Pancreas (tissue), 10 donors: ENCODE measurements around the gene SLC2A1. TPM values are rescaled to one million over a fixed set of nuclear protein-coding genes. Genes with fewer than 3 reads are reported as not detected.
A peak's percentile ranks its signal among the peaks of the same experiment; 100 is the strongest.

Experiments used
- ATAC-seq, 4 donors: fragments of 200-7000 bp; cut with Tn5 transposase; one replicate each; pipeline versions ENCODE4 v1.8.0 to v1.9.1; 2020; ENCODE audit warnings: mild to moderate bottlenecking in 4 of 4, moderate library complexity in 4 of 4
- DNase-seq, 6 donors: peaks; one replicate each; pipeline ENCODE4 v3.0.0-alpha.2; 2020
- FAIRE-seq: peaks from 2 replicates; lab custom pipeline; 2012; peaks lifted over from hg19 to GRCh38; lab: Jason Lieb, UNC
- H3K27ac ChIP-seq, 4 donors: fragments of 200-600 bp; sonication (generic); 1 replicate in 3 of 4; 2 replicates in 1 of 4; pipeline versions ENCODE4 v1.5.0 to v1.8.0; 2020
- H3K27me3 ChIP-seq, 4 donors: fragments of 200-600 bp; one replicate each; pipeline ENCODE4 v1.8.0; 2021
- H3K36me3 ChIP-seq, 3 donors: fragments of 200-600 bp; sonication (generic) in 1 of 3; one replicate each; pipeline versions ENCODE4 v1.5.0 to v1.8.0; 2020 to 2021
- H3K4me1 ChIP-seq, 3 donors: fragments of 200-600 bp; one replicate each; pipeline ENCODE4 v1.8.0; 2021
- H3K4me3 ChIP-seq, 4 donors: fragments of 200-600 bp; sonication (generic) in 2 of 4; one replicate each; pipeline versions ENCODE4 v1.5.0 to v1.8.0; 2020 to 2021
- H3K9me3 ChIP-seq, 4 donors: fragments of 200-600 bp; one replicate each; pipeline ENCODE4 v1.8.0; 2021
- CTCF ChIP-seq, 4 donors: fragments of 200-600 bp; sonication (generic) in 3 of 4; IDR thresholded peaks; one replicate each; pipeline versions ENCODE4 v1.5.0 to v1.8.0; 2021; ENCODE audit warnings: antibody characterized with exemption in 4 of 4
- WGBS, 2 donors: extraction: QIAGEN DNeasy Blood & Tissue Kit; methylation state at CpG; one replicate each; pipeline ENCODE4 v1.1.7; 2013; 5-methylcytosine and 5-hydroxymethylcytosine counted together
- intact Hi-C, 3 donors: fragments of 100-400 bp; cut with DNase I; formaldehyde crosslinking; loops; one replicate each; pipeline versions ENCODE4 v1.11.1 to v1.14.2; 2022
- polyA plus RNA-seq, 2 donors: library from polyadenylated mRNA; stranded (reverse); fragments of 200-250 nt; gene quantifications; one replicate each; pipeline ENCODE4 v1.2.3, GENCODE V29; 2013
- total RNA-seq, 6 donors: library from RNA; stranded (reverse); fragmentation: NEBNext Ultra II Directional in 4 of 6; extraction: Animal tissue kit (Norgen Biotek cat#: 25700) in 4 of 6; gene quantifications; one replicate each; pipeline versions ENCODE4 v1.2.1 to v1.2.4, GENCODE V29; 2021 to 2023
- donor health status: healthy with polysubstance abuse.
- donor health status: DM: no; HTN: no; CAD: no; lungs with moderate emphysema.
- donor health status: DM: no; HTN: no; CAD: no.
- donor health status: control.
- donor health status: control.
- donor health status: Bipolar disorder and iron deficiency.
- donor health status: DM: yes; HTN: yes; CAD: no.
- donor health status: DM: no; HTN: no; CAD: no.
- donor health status: DM: no; HTN: no; CAD: no.
- donor health status: DM: yes; HTN: yes; CAD: no.

The SLC2A1 gene
- total RNA-seq (10 to 100 TPM in 1 of 6 donors, 1 to 10 TPM in 5; 1.6 to 10.9 (median 6.8) TPM), polyA plus RNA-seq (1 to 10 TPM; 3.0 to 9.2 TPM)

GRCh38 chr1:42958488-42959319 is at the start of gene SLC2A1:
Gene SLC2A1 (minus strand): TSS chr1:42958868. CDS start chr1:42958651, 217 bp downstream.
- no peak for FAIRE-seq
- Histone ChIP-seq H3K27me3 (no peaks in the 10 kb centered on the region), H3K9me3 (no peaks in the 10 kb centered on the region), H3K4me3 (peak within 1 kb of the TSS; percentile 62 to 91 (median 80)), H3K27ac (peak within 1 kb of the TSS; percentile 35 to 90 (median 76)), H3K4me1 (no peaks in the 10 kb centered on the region), H3K36me3 (no peaks in the 10 kb centered on the region)
- WGBS, 2 donors = 0 to 1% methylated on average over 70 to 87 of the region's 87 CpGs
- ATAC-seq = peak; percentile 90 to 93 (median 93)
- peak; percentile 85 to 97 (median 90) for DNase-seq
- TF ChIP-seq CTCF (IDR thresholded peaks at IDR 0.05) = no peak
- intact Hi-C loops = no loop called here

GRCh38 chr1:43007377-43008114 is 48.9 kb upstream of the SLC2A1 start:
- ATAC-seq (peak; percentile 28 to 85 (median 72)), FAIRE-seq (no peak), DNase-seq (peak; percentile 16 to 70 (median 36))
- no peaks in the 10 kb centered on the region for H3K4me1 ChIP-seq
- H3K36me3 ChIP-seq = no peaks in the 10 kb centered on the region
- H3K27me3 ChIP-seq = no peaks in the 10 kb centered on the region
- H3K27ac ChIP-seq = no peak overlapping the region
- intact Hi-C loops = no loop called here
- no peak for TF ChIP-seq CTCF (IDR thresholded peaks at IDR 0.05)
- H3K9me3 ChIP-seq = no peaks in the 10 kb centered on the region
- 46 to 58% methylated on average over 26 to 49 of the region's 49 CpGs for WGBS, 2 donors
- no peak overlapping the region for H3K4me3 ChIP-seq

- ATAC-seq = no peak
- Histone ChIP-seq H3K36me3 (no peaks in the 10 kb centered on the region), H3K4me3 (no peak overlapping the region), H3K4me1 (no peaks in the 10 kb centered on the region), H3K27ac (no peak overlapping the region), H3K27me3 (no peaks in the 10 kb centered on the region), H3K9me3 (no peaks in the 10 kb centered on the region)
- no peak for TF ChIP-seq CTCF (IDR thresholded peaks at IDR 0.05)
- 69 to 72% methylated on average over 18 of the region's 18 CpGs for WGBS, 2 donors
- DNase-seq = peak in 1 of 6 donors; percentile 41
- intact Hi-C loops = no loop called here
- FAIRE-seq = no peak
These were observed 47.0 kb upstream of the SLC2A1 start for GRCh38 chr1:43005460-43006361.

GRCh38 chr1:43004587-43005459 is 46.2 kb upstream of the SLC2A1 start:
- H3K4me1 ChIP-seq = no peaks in the 10 kb centered on the region
- DNase-seq (no peak), ATAC-seq (no peak), FAIRE-seq (no peak)
- intact Hi-C loops = no loop called here
- H3K36me3 ChIP-seq = no peaks in the 10 kb centered on the region
- no peak overlapping the region for H3K27ac ChIP-seq
- no peaks in the 10 kb centered on the region for H3K9me3 ChIP-seq
- H3K27me3 ChIP-seq = no peaks in the 10 kb centered on the region
- 80 to 85% methylated on average over 9 of the region's 9 CpGs for WGBS, 2 donors
- H3K4me3 ChIP-seq = no peak overlapping the region
- no peak for TF ChIP-seq CTCF (IDR thresholded peaks at IDR 0.05)
